DMS 273 treated with DMSO at 0.1 percent for 48 hours (cell line): ENCODE measurements around the gene TEX30.
"Not testable (repeated sequence)": the region's sequence is repeated elsewhere in the genome, so short reads cannot be mapped to it uniquely, and the experiment has no call there.

Experiments used
- DNase-seq: peaks from one replicate; lab custom pipeline; 2025; lab: John Stamatoyannopoulos, UW

TEX30 gene

GRCh38 chr13:102773441-102774213, at the start of gene TEX30:
Gene TEX30 (minus strand): TSS chr13:102773786. CDS start chr13:102770026, 3,760 bp downstream.
- DNase-seq = peak; percentile 7

- no peak for DNase-seq
These were observed 44.3 kb upstream of the TEX30 start for GRCh38 chr13:102817907-102818306.

GRCh38 chr13:102817241-102817640, 43.7 kb upstream of the TEX30 start:
- DNase-seq = no peak

- DNase-seq = no peak
These were observed 43.1 kb upstream of the TEX30 start for GRCh38 chr13:102816708-102817107.

GRCh38 chr13:102815788-102816187, 42.2 kb upstream of the TEX30 start:
- no peak for DNase-seq

- DNase-seq = no peak
These were observed 41.2 kb upstream of the TEX30 start for GRCh38 chr13:102814793-102815192.

GRCh38 chr13:102814025-102814607, 40.5 kb upstream of the TEX30 start:
- DNase-seq = no peak

GRCh38 chr13:102812611-102813287, 39.2 kb upstream of the TEX30 start:
- DNase-seq = no peak

- DNase-seq = no peak
These were observed 34.1 kb upstream of the TEX30 start for GRCh38 chr13:102807699-102808098.

GRCh38 chr13:102805680-102806079, 32.1 kb upstream of the TEX30 start:
- no peak for DNase-seq

- no peak for DNase-seq
These were observed 26.8 kb upstream of the TEX30 start for GRCh38 chr13:102800145-102801041.

GRCh38 chr13:102799426-102800144, 26.0 kb upstream of the TEX30 start:
- no peak for DNase-seq

GRCh38 chr13:102798581-102799425, 25.2 kb upstream of the TEX30 start, which contains the start of the genes BIVM and POGLUT2:
Gene BIVM (plus strand): TSS chr13:102799119. CDS start chr13:102807268, 8,149 bp downstream.
Gene POGLUT2 (minus strand): TSS chr13:102798976. CDS start chr13:102798670, 306 bp downstream.
- DNase-seq = peak; percentile 57

GRCh38 chr13:102793611-102794355, 20.2 kb upstream of the TEX30 start:
- DNase-seq = no peak

GRCh38 chr13:102792396-102792795, 18.8 kb upstream of the TEX30 start:
- DNase-seq = no peak

- no peak for DNase-seq
These were observed 15.1 kb upstream of the TEX30 start for GRCh38 chr13:102788683-102789082.

GRCh38 chr13:102784483-102784882, 10.9 kb upstream of the TEX30 start:
- no peak for DNase-seq

GRCh38 chr13:102781591-102781990, 8.0 kb upstream of the TEX30 start:
- no peak for DNase-seq

- not testable (repeated sequence) for DNase-seq
These were observed 7.1 kb upstream of the TEX30 start for GRCh38 chr13:102780656-102781055.
